GM19455 (cell line): ENCODE measurements around the gene SLC51A.

Source experiments
- ATAC-seq: cut with Tn5 transposase; IDR thresholded peaks from one replicate; pipeline ENCODE4 v1.9.1; 2021; ENCODE audit not compliant: unreplicated experiment

SLC51A gene

GRCh38 chr3:196214783-196215441 is 1.4 kb upstream of the SLC51A start:
- ATAC-seq, result no peak

DNA sequence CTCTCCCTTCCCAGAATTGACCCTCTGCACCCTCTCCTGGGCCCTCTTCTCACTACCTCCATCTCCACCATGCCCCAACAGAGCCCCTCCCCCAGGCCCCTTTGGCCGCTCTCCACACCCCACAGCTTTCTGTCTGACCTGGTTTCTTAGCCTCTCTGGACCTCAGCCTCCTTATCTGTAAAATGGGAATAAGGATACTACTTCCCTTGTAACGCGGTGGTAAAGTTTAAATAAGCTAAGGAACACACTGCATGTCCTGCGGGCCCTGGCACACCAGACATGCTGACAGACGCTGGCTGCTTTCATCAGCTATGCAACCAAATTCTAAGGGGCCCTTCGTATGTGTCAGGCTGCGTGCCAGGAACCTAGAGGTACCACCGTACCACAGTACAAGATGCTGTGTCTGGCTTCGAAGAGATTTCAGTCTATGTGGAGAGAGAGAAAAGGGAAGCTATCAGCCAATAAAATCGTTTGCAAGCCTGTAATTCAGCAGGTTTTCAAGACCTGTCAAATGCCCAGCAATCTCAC is 777 bp upstream of the SLC51A start:
- no peak for ATAC-seq

- no peak for ATAC-seq
These were observed 412 bp downstream of the SLC51A start for GRCh38 chr3:196216681-196217211.

- no peak for ATAC-seq
These were observed 1.2 kb downstream of the SLC51A start for GRCh38 chr3:196217307-196218154.

DNA sequence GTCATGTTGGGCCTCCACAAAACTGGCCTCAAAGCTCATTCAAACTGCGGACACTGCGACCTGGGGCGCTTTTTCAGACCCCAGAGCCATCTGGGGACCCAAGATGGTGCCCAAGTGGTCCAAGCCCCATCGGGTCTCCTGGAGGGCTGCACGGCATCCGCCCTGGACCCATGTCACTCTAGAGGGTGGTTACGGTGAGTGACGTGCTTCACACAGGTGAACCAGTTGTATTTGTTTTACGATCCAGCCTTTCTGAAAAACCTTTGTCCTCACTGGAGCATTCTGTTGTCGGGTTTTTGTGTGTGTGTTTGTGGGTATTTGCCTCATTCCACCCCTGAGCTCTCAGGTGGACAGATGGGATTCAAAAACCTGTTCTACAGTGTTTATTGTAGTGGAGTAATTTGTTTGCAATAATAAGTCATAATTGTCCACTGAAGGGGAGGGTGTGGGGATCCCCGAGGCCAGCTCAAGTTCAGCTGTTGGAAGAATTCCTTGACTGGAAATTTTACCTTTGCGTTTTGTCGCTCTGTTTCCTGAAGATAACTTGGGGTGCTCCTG is 1.9 kb downstream of the SLC51A start:
- ATAC-seq, result no peak

GRCh38 chr3:196219194-196219969 is 3.0 kb downstream of the SLC51A start:
- ATAC-seq, result peak; percentile 59

DNA sequence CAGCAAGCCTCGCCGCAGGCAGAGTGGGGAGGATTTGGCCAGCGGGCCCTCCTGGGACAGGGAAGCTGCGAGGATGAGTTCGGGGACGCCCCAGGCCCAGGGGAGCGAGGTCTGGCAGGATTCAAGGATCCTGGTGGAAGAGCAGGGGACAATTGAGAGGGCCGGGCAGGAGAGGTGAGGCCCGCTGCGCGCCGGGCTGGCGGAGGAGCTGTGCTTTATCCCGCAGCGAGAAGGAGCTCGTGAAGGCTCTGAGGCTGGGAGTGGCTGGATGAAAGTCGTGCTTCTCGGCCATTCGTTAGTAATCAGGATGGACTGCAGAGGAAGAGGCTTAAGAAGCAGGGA is 3.6 kb downstream of the SLC51A start:
- ATAC-seq, result no peak

DNA sequence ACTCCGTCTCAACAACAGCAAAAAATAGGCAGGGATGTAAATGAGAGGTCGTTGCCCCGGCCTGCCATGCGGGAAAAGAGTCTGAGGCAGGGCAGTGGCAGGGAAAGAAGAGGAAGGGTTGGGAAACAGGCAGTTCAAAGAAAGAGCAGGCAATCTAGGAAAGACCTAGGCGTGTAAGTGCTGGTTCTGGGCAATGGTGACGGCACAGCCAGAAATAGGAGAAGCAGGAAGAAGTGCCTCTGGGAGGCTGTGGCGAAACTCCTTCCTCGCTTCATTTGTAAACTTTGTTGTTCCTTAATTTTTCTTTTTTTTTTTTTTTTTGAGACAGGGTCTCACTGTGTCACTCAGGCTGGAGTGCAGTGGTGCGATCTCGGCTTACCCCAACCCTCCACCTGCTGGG is 4.3 kb downstream of the SLC51A start:
- no peak for ATAC-seq

GRCh38 chr3:196220991-196221390 is 4.7 kb downstream of the SLC51A start:
- ATAC-seq, result no peak

GRCh38 chr3:196222876-196223595 is 6.7 kb downstream of the SLC51A start:
- ATAC-seq, result no peak

GRCh38 chr3:196225086-196225485 is 8.8 kb downstream of the SLC51A start:
- ATAC-seq, result no peak

DNA sequence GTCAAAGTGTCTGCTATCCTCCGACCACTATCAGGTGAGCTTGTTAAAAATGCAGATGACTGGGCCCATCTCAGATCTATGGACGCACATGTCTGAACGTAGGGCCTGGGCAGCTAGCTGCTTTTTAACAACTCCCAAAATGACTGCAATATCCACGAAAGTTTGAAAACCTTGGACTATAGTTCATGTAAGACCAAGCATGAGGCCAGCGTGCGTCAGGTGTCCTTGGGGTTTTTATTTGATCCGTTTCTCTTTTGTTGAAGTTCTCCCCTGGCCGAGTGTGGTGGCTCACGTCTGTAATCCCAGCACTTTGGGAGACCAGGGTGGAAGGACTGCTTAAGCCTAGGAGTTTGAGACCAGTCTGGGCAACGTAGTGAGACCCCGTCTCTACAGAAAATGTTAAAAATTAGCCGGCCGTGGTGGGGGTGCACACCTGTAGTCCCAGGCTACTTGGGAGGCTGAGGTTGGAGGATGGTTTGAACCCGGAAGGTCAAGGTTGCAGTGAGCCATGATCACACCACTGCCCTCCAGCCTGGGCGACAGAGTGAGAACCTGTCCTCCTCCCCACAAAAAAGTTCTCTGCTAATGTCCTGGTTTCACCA is 9.5 kb downstream of the SLC51A start:
- ATAC-seq, result no peak

DNA sequence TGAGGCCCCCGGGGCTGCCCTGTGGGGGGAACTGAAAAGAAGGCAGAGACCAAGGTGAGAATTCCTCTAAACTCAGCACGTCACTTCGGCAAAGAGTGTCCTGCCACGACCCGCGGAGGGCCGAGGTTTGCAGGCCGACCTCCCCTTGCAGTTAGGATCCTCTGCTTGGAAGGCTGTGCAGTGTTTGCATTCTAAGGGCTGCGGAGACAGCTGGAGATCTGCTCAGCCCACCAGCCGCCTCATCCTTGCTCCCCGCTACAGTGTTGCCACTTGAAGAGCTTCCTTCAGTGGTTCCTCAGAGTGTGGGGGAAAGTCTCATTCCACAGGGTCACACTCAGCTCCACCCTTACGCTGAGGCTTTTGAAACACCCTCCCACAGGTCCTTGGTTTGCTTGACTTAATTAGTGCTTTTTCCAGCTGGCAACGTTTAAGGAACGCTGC is 10.8 kb downstream of the SLC51A start:
- ATAC-seq, result no peak

GRCh38 chr3:196227629-196228493 is 11.5 kb downstream of the SLC51A start:
- ATAC-seq, result no peak

DNA sequence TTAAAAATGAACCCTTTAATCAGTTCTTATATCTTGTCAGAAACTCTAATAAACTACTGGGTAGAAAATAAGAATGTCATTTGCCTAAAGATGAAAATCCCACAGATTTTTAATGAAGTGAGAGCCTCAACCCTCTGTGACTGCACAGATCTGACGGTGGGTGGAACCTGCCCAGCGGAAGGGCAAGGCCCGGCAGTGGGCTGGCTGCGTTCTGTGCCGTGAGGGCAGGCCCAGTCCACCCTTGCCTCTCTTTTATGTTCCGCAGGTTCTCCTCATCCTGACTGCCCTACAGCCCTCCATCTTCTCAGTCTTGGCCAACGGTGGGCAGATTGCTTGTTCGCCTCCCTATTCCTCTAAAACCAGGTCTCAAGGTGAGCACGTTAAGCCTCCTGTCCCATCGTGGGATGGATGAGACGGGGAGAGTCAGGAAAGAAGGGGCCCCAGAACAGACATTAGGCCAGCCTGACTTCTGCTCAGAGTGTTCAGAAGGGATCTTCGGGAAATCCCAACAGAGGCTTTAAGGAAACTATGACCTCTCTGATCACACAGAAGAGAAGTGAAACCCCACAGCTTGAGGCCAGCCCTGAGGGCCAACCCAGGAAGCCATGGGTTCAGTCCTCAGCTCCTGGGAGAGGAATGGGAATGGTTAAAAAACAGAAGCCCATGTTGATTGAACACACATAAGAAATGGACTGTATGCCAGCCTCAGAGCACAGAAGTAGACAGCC is 16.0 kb downstream of the SLC51A start:
- no peak for ATAC-seq

GRCh38 chr3:196232882-196233251 is 16.5 kb downstream of the SLC51A start:
- ATAC-seq, result no peak

- ATAC-seq, result no peak
These were observed 19.3 kb downstream of the SLC51A start for GRCh38 chr3:196235452-196236122.

GRCh38 chr3:196236223-196236622 is 19.9 kb downstream of the SLC51A start:
- ATAC-seq, result no peak
